ENCODE data around the gene POC1B.

GRCh38 chr12:89490922-89491321 lies 34.9 kb downstream of the POC1B start:
- TF ChIP-seq CTCF (IDR thresholded peaks at IDR 0.05; ENCODE audit: low read depth, low read length) (no peak), MYC (IDR thresholded peaks at IDR 0.05; ENCODE audit: low read depth, low read length) (no peak), POLR2A (IDR thresholded peaks at IDR 0.05; ENCODE audit: extremely low read depth, insufficient read length) (no peak), MAX (IDR thresholded peaks at IDR 0.05; ENCODE audit: low read depth, low read length) (no peak)

Data from NB4 (cell line).